ENCODE measurements around the gene IL4I1.

DNA sequence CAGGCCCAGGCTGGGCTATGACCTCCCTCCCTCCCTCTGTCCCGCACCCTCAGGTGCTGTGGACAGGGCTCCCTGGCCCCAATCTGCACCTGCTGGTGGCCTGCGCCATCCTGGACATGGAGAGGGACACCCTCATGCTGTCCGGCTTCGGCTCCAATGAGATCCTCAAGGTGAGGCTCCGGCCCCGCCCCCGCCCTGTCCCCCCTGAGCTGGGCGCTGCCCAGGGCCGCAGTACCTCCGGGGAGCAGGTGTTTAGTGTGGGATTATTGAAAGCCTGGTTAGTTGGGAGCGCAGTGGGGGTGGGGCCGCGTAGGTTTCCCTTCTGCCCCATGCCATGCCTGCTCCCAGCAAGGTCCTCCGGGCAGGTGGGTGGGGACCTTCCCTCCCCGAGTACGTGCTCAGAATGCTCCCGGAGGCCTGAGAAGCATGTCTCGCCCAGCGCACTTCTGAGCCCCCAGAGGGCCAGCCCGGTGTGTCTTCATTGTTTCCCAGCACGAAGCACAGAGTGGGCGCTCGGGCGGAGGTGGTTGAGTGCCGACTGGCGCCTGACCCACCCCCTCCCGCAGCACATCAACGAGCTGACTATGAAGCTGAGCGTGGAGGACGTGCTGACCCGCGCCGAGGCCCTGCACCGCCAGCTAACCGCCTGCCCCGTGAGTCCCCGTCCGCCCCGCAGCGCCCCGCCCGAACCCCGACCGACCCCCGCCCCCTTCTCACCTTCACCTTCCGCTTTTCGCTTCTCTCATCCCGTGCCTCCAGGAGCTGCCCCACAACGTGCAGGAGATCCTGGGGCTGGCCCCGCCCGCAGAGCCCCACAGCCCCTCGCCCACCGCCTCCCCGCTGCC is 8.8 kb downstream of the IL4I1 start:
- TF ChIP-seq, protein P1, sequence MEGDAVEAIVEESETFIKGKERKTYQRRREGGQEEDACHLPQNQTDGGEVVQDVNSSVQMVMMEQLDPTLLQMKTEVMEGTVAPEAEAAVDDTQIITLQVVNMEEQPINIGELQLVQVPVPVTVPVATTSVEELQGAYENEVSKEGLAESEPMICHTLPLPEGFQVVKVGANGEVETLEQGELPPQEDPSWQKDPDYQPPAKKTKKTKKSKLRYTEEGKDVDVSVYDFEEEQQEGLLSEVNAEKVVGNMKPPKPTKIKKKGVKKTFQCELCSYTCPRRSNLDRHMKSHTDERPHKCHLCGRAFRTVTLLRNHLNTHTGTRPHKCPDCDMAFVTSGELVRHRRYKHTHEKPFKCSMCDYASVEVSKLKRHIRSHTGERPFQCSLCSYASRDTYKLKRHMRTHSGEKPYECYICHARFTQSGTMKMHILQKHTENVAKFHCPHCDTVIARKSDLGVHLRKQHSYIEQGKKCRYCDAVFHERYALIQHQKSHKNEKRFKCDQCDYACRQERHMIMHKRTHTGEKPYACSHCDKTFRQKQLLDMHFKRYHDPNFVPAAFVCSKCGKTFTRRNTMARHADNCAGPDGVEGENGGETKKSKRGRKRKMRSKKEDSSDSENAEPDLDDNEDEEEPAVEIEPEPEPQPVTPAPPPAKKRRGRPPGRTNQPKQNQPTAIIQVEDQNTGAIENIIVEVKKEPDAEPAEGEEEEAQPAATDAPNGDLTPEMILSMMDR (IDR thresholded peaks at IDR 0.05), result no peak
- TF ChIP-seq ZFX (IDR thresholded peaks at IDR 0.05; ENCODE audit: borderline replicate concordance), result no peak

All from 22Rv1 (cell line).